Measurements from ENCODE around the gene ABCG4.

DNA sequence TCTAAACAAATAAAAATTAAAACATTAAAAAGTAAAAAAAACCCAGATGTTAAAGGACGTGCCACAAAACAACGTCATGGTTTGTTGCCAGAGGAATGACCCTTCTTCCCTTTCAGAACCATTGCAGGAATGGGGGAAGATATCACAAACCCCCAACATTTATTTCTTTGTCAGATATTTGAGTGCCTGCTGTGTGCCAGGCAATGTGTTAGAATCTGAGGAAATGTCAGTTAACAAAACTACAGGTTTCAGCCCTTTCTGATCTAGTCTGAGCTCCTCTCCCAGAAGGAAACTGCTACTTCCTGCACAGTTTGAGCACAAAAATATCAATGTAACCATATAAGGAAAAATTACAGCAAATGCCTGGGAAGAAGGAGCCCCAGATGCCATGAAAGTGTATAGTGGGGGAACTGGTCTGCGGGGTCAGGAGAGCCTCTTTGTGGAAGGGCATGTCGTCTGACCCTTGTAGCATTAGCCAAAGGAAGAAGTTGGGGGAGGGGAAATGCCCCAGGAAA, 29.4 kb downstream of the ABCG4 start:
- TF ChIP-seq, protein P1, sequence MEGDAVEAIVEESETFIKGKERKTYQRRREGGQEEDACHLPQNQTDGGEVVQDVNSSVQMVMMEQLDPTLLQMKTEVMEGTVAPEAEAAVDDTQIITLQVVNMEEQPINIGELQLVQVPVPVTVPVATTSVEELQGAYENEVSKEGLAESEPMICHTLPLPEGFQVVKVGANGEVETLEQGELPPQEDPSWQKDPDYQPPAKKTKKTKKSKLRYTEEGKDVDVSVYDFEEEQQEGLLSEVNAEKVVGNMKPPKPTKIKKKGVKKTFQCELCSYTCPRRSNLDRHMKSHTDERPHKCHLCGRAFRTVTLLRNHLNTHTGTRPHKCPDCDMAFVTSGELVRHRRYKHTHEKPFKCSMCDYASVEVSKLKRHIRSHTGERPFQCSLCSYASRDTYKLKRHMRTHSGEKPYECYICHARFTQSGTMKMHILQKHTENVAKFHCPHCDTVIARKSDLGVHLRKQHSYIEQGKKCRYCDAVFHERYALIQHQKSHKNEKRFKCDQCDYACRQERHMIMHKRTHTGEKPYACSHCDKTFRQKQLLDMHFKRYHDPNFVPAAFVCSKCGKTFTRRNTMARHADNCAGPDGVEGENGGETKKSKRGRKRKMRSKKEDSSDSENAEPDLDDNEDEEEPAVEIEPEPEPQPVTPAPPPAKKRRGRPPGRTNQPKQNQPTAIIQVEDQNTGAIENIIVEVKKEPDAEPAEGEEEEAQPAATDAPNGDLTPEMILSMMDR (IDR thresholded peaks at IDR 0.05), result no peak
- TF ChIP-seq POLR2A (IDR thresholded peaks at IDR 0.05), result no peak
